HCT116 (cell line): ENCODE data around the gene ZNF226. TPM values are rescaled to one million over a fixed set of nuclear protein-coding genes. Genes with fewer than 3 reads are reported as not detected.

ENCODE experiments used
- ATAC-seq: fragments of 200-7000 bp; cut with Tn5 transposase; 2 replicates; pipeline ENCODE4 v1.9.1; 2020; ENCODE audit warnings: mild to moderate bottlenecking, moderate library complexity
- BruUV-seq: library from RNA; stranded (reverse); fragments of 400-500 nt; replicated peaks from 2 replicates; lab custom pipeline; 2021; lab: Mats Ljungman, UMichigan
- CTCF ChIA-PET: fragments of 300-600 bp; sonication (Branson Sonifier 250); formaldehyde crosslinking; loops from one replicate; lab custom pipeline; 2021; ENCODE audit warnings: antibody characterized with exemption; lab: Charles Lee
- POLR2A ChIA-PET: fragments of 300-600, 350-600 bp; sonication (Branson Sonifier 250); formaldehyde crosslinking; loops from one replicate; lab custom pipeline; 2021; ENCODE audit warnings: antibody characterized with exemption; lab: Charles Lee
- RAD21 ChIA-PET, 2 experiments: fragments of 300-600 bp; sonication (Branson Sonifier 250); formaldehyde crosslinking; loops; one replicate each; lab custom pipeline; 2023; ENCODE audit warnings: low total read pairs in 2 of 2; ENCODE audit not compliant: uncharacterized antibody in 2 of 2, unreplicated experiment in 2 of 2, low non-redundant PET in 1 of 2; lab: Charles Lee
- DNase-seq: peaks from one replicate; pipeline ENCODE4 v3.0.0-alpha.2; 2010; ENCODE audit warnings: low read depth, low spot score
- H2AFZ ChIP-seq: fragments of 200-600 bp; shearing (Covaris generic), sonication (generic); 2 replicates; pipeline ENCODE4 v1.6.1; 2017; ENCODE audit warnings: low read depth, mixed run types, mixed read lengths, antibody characterized with exemption, low read length; ENCODE audit not compliant: poor library complexity, severe bottlenecking
- H3K27ac ChIP-seq: 2 replicates; pipeline ENCODE4 v1.5.1; 2012; ENCODE audit warnings: low read depth, low read length
- H3K27me3 ChIP-seq: fragments of 200-600 bp; sonication (generic); 2 replicates; pipeline ENCODE4 v1.6.1; 2016; ENCODE audit warnings: mixed run types, low read length, mixed read lengths; ENCODE audit not compliant: insufficient read depth
- H3K36me3 ChIP-seq, 2 experiments: fragments of 200-500 bp in 1 of 2; fragments of 200-600 bp in 1 of 2; sonication (Bioruptor generic) in 1 of 2; sonication (generic) in 1 of 2; 2 replicates each; pipeline versions ENCODE4 v1.5.1 to v1.6.1; 2014 to 2016; ENCODE audit warnings: low read length in 2 of 2, inconsistent platforms in 1 of 2, mixed read lengths in 1 of 2, mixed run types in 1 of 2; ENCODE audit not compliant: insufficient read depth in 2 of 2, control insufficient read depth in 1 of 2
- H3K4me1 ChIP-seq, 2 experiments: fragments of 200-600 bp in 1 of 2; sonication (generic) in 1 of 2; 2 replicates each; pipeline versions ENCODE4 v1.5.1 to v1.6.1; 2012 to 2017; ENCODE audit warnings: low read length in 2 of 2, inconsistent platforms in 1 of 2, mild to moderate bottlenecking in 1 of 2, mixed read lengths in 1 of 2, mixed run types in 1 of 2, moderate library complexity in 1 of 2; ENCODE audit not compliant: insufficient read depth in 2 of 2, control insufficient read depth in 1 of 2
- H3K4me2 ChIP-seq: fragments of 200-600 bp; sonication (generic); 2 replicates; pipeline ENCODE4 v1.6.1; 2017; ENCODE audit warnings: mixed run types, low read length, mixed read lengths
- H3K4me3 ChIP-seq, 2 experiments: fragments of 200-600 bp in 1 of 2; sonication (generic) in 1 of 2; replicated peaks in 1 of 2; 2 replicates each; pipeline ENCODE4 v1.5.1; 2011 to 2016; ENCODE audit warnings: low read length in 2 of 2, control low read depth in 1 of 2, low read depth in 1 of 2, mild to moderate bottlenecking in 1 of 2, mixed read lengths in 1 of 2, mixed run types in 1 of 2
- H3K79me2 ChIP-seq: fragments of 200-600 bp; sonication (generic); 2 replicates; pipeline ENCODE4 v1.6.1; 2017; ENCODE audit warnings: mild to moderate bottlenecking, mixed run types, low read length, moderate library complexity, mixed read lengths; ENCODE audit not compliant: insufficient read depth
- H3K9ac ChIP-seq: fragments of 200-600 bp; sonication (generic); 2 replicates; pipeline ENCODE4 v1.6.1; 2016; ENCODE audit warnings: low read length, mixed read lengths
- H3K9me2 ChIP-seq: fragments of 200-600 bp; sonication (generic), shearing (Covaris generic); 2 replicates; pipeline ENCODE4 v1.6.1; 2017; ENCODE audit warnings: mixed run types, mild to moderate bottlenecking, moderate library complexity; ENCODE audit not compliant: insufficient read depth
- H3K9me3 ChIP-seq, 2 experiments: fragments of 200-500 bp in 1 of 2; fragments of 200-600 bp in 1 of 2; sonication (Bioruptor generic) in 1 of 2; sonication (generic) in 1 of 2; 2 replicates each; pipeline ENCODE4 v1.6.1; 2014 to 2017; ENCODE audit warnings: low read length in 2 of 2, mixed read lengths in 2 of 2, inconsistent platforms in 1 of 2, low read depth in 1 of 2, mild to moderate bottlenecking in 1 of 2, mixed run types in 1 of 2, moderate library complexity in 1 of 2; ENCODE audit not compliant: control insufficient read depth in 1 of 2, insufficient read depth in 1 of 2
- H4K20me1 ChIP-seq: fragments of 200-600 bp; sonication (generic), shearing (Covaris generic); 2 replicates; pipeline ENCODE4 v1.6.1; 2017; ENCODE audit warnings: mixed run types, mild to moderate bottlenecking, moderate library complexity; ENCODE audit not compliant: insufficient read depth
- ATF3 ChIP-seq: IDR thresholded peaks from 2 replicates; pipeline ENCODE4 v1.6.1; 2012
- CBX3 ChIP-seq: IDR thresholded peaks from 2 replicates; pipeline ENCODE4 v1.6.1; 2012; ENCODE audit warnings: low read depth
- CEBPB ChIP-seq: IDR thresholded peaks from 2 replicates; pipeline ENCODE4 v1.6.1; 2012; ENCODE audit warnings: low read depth
- CTCF ChIP-seq, 3 experiments: fragments of 200-600 bp in 1 of 3; sonication (generic) in 1 of 3; IDR thresholded peaks in 2 of 3; conservative IDR thresholded peaks in 1 of 3; 2 replicates each; pipeline ENCODE4 v1.5.1; 2012 to 2017; ENCODE audit warnings: low read depth in 2 of 3, low read length in 2 of 3, antibody characterized with exemption in 1 of 3, borderline replicate concordance in 1 of 3, control low read depth in 1 of 3, mild to moderate bottlenecking in 1 of 3, mixed read lengths in 1 of 3, mixed run types in 1 of 3, moderate library complexity in 1 of 3; ENCODE audit not compliant: insufficient read depth in 1 of 3
- EGR1 ChIP-seq: IDR thresholded peaks from 2 replicates; pipeline ENCODE4 v1.6.1; 2012; ENCODE audit warnings: low read depth
- ELF1 ChIP-seq: IDR thresholded peaks from 2 replicates; pipeline ENCODE4 v1.6.1; 2012; ENCODE audit warnings: low read depth, borderline replicate concordance
- EZH2 ChIP-seq: fragments of 200-600 bp; sonication (generic); IDR thresholded peaks from 2 replicates; pipeline ENCODE4 v1.6.1; 2017; ENCODE audit warnings: antibody characterized with exemption, mixed run types
- JUND ChIP-seq: IDR thresholded peaks from 2 replicates; pipeline ENCODE4 v1.6.1; 2012
- MAX ChIP-seq: IDR thresholded peaks from 2 replicates; pipeline ENCODE4 v1.6.1; 2012
- POLR2A ChIP-seq: IDR thresholded peaks from 2 replicates; pipeline ENCODE4 v1.7.0; 2011; ENCODE audit warnings: borderline replicate concordance; ENCODE audit not compliant: insufficient read depth, insufficient read length; ENCODE audit errors: extremely low read depth
- RAD21 ChIP-seq: IDR thresholded peaks from 2 replicates; pipeline ENCODE4 v1.6.1; 2012; ENCODE audit warnings: low read depth, mild to moderate bottlenecking
- SIN3A ChIP-seq: IDR thresholded peaks from 2 replicates; pipeline ENCODE4 v1.6.1; 2012; ENCODE audit warnings: low read depth
- SP1 ChIP-seq: IDR thresholded peaks from 2 replicates; pipeline ENCODE4 v1.6.1; 2012; ENCODE audit warnings: low read depth
- SRF ChIP-seq: IDR thresholded peaks from 2 replicates; pipeline ENCODE4 v1.6.1; 2012; ENCODE audit warnings: low read depth
- YY1 ChIP-seq: IDR thresholded peaks from 2 replicates; pipeline ENCODE4 v1.6.1; 2011; ENCODE audit warnings: low read length, low read depth, moderate library complexity, mild to moderate bottlenecking; ENCODE audit not compliant: insufficient replicate concordance; ENCODE audit errors: extremely low read depth
- ZBTB33 ChIP-seq: IDR thresholded peaks from 2 replicates; pipeline ENCODE4 v1.6.1; 2011; ENCODE audit warnings: mild to moderate bottlenecking, low read length, moderate library complexity; ENCODE audit not compliant: insufficient replicate concordance; ENCODE audit errors: extremely low read depth
- ZFX ChIP-seq: fragments of 450-650 bp; IDR thresholded peaks from 2 replicates; pipeline ENCODE4 v1.6.1; 2017
- ZNF274 ChIP-seq: fragments of 200-500 bp; sonication (Bioruptor generic); IDR thresholded peaks from 2 replicates; pipeline ENCODE4 v1.6.1; 2014; ENCODE audit warnings: mild to moderate bottlenecking, low read depth, low read length, inconsistent platforms
- intact Hi-C: fragments of 100-400 bp; cut with micrococcal nuclease; formaldehyde crosslinking; loops from 2 replicates; pipeline ENCODE4 v1.10.0; 2022
- total RNA-seq: library from RNA; stranded (reverse); gene quantifications from one replicate; pipeline ENCODE4 v1.2.1, GENCODE V29; 2021; ENCODE audit not compliant: unreplicated experiment

The ZNF226 gene
- total RNA-seq, 1 experiment from 2014 or later: 17.4 TPM

- H3K27me3 ChIP-seq: no peaks in the 10 kb centered on the region
Measured at GRCh38 chr19:44149776-44150175, 15.1 kb upstream of the ZNF226 start.

GRCh38 chr19:44151491-44151890 is 13.4 kb upstream of the ZNF226 start:
- no TSS peak for BruUV-seq
- no peak for ATAC-seq

More at GRCh38 chr19:44149776-44150175, 15.1 kb upstream of the ZNF226 start:
- H3K4me2 ChIP-seq: no peak overlapping the region
- no peaks in the 10 kb centered on the region for H4K20me1 ChIP-seq
- ChIA-PET POLR2A (no interaction called here), RAD21 (no interaction called here), CTCF (no interaction called here)
- no peaks in the 10 kb centered on the region; a peak in 1 of 4 replicates for H3K36me3 ChIP-seq
- no peak overlapping the region for H3K9ac ChIP-seq
- no peaks in the 10 kb centered on the region for H3K79me2 ChIP-seq
- H3K9me3 ChIP-seq: no peaks in the 10 kb centered on the region
- ATAC-seq: no peak
- DNase-seq: no peak
- H2AFZ ChIP-seq: no peak overlapping the region
- no peak overlapping the region for H3K4me3 ChIP-seq
- intact Hi-C loops: no loop called here
- H3K27ac ChIP-seq: no peak overlapping the region
- no peaks in the 10 kb centered on the region for H3K9me2 ChIP-seq
- BruUV-seq: no TSS peak
- TF ChIP-seq SIN3A (no peak), CBX3 (no peak), SRF (no peak), JUND (no peak)
- no peaks in the 10 kb centered on the region for H3K4me1 ChIP-seq

More at GRCh38 chr19:44151491-44151890, 13.4 kb upstream of the ZNF226 start:
- no peaks in the 10 kb centered on the region for H3K4me1 ChIP-seq
- peaks cover under 1 to 6% of the 10 kb centered on the region in 2 experiments; a peak in 1 of 4 replicates for H3K36me3 ChIP-seq
- H2AFZ ChIP-seq: no peak overlapping the region
- ChIA-PET CTCF (no interaction called here), POLR2A (no interaction called here), RAD21 (no interaction called here)
- no peak overlapping the region for H3K27ac ChIP-seq
- no peak overlapping the region for H3K4me3 ChIP-seq
- no peaks in the 10 kb centered on the region for H3K79me2 ChIP-seq
- H3K27me3 ChIP-seq: no peaks in the 10 kb centered on the region
- intact Hi-C loops: no loop called here
- H3K9ac ChIP-seq: no peak overlapping the region
- no peak for DNase-seq
- H3K4me2 ChIP-seq: no peak overlapping the region
- H3K9me3 ChIP-seq: peaks cover 5 to 10% of the 10 kb centered on the region in 2 experiments; a peak in 2 of 4 replicates
- TF ChIP-seq EGR1 (no peak), EZH2 (no peak), MAX (no peak), ZNF274 (no peak), SP1 (no peak), CTCF (IDR thresholded peaks at IDR 0.05 in 2 of 3, conservative IDR thresholded peaks at IDR 0.05 in 1 of 3; ENCODE audit: borderline replicate concordance in 1 of 3, insufficient read depth in 1 of 3, low read depth in 2 of 3, low read length in 2 of 3) (no peak), CEBPB (no peak), ATF3 (no peak), ELF1 (no peak), POLR2A (no peak), RAD21 (no peak), JUND (no peak), YY1 (no peak), CBX3 (no peak), ZFX (no peak), SRF (no peak), ZBTB33 (no peak)
- H4K20me1 ChIP-seq: no peaks in the 10 kb centered on the region
- H3K9me2 ChIP-seq: no peaks in the 10 kb centered on the region
